ENCODE results near the gene CFL2. TPM values are rescaled to one million over a fixed set of nuclear protein-coding genes. Genes with fewer than 3 reads are reported as not detected.

The CFL2 gene
- total RNA-seq, 5 donors from 2014 or later (not counting 1 experiment from before 2014, with no cell fraction given): 10.7 to 27.3 (median 13.9) TPM

DNA sequence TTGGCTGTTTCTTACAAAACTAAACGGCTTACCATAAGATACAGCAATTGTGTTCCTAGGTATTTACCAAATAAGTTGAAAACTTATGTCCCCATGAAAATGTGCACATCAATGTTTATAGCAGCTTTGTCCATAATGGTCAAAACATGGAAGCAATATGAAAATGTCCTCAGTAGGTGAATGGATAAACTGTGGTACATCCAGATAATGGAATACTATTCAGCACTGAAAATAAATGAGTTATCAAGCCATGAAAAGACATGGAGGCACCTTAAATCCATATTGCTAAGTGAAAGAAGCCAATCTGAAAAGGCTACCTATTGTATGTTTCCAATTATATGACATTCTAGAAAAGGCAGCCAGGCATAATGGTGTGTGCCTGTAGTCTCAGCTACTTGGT, 40.7 kb downstream of the CFL2 start:
- Histone ChIP-seq H3K4me3 (ENCODE audit: control insufficient read depth in 1 of 2, extremely low read depth in 1 of 2, low read length in 1 of 2) (no peak overlapping the region), H3K4me1 (ENCODE audit: control insufficient read depth in 1 of 2, extremely low read depth in 1 of 2, insufficient read depth in 2 of 2, low read length in 2 of 2) (no peaks in the 10 kb centered on the region), H3K36me3 (ENCODE audit: control insufficient read depth in 2 of 2, extremely low read depth in 1 of 2, insufficient read depth in 1 of 2, low read length in 1 of 2) (no peaks in the 10 kb centered on the region), H3K27me3 (replicated peaks in 1 of 2; ENCODE audit: control insufficient read depth in 2 of 2, extremely low read depth in 1 of 2, insufficient read depth in 2 of 2, low read length in 1 of 2) (no peaks in the 10 kb centered on the region), H3K27ac (ENCODE audit: low read length) (no peak overlapping the region), H3K9me3 (no peaks in the 10 kb centered on the region)
- Mint-ChIP-seq H3K27me3 (no peaks in the 10 kb centered on the region), H3K27ac (no peak overlapping the region), H3K4me3 (no peak overlapping the region), H3K36me3 (no peaks in the 10 kb centered on the region), H3K4me1 (no peaks in the 10 kb centered on the region), H3K9me3 (no peaks in the 10 kb centered on the region)
- ATAC-seq (replicated peaks in 1 of 4): no peak
- WGBS (ENCODE audit: insufficient coverage): no CpG with 5 or more reads among the region's 1 CpG
- CTCF ChIA-PET: interaction anchor here (0.6 to 4.3 kb wide), 7 partner anchors 11 to 153 kb away, joined by 3 to 24 read pairs (median 5); no protein-coding TSS in a partner anchor
- POLR2A ChIA-PET: no interaction called here
- DNase-seq: no peak

DNA sequence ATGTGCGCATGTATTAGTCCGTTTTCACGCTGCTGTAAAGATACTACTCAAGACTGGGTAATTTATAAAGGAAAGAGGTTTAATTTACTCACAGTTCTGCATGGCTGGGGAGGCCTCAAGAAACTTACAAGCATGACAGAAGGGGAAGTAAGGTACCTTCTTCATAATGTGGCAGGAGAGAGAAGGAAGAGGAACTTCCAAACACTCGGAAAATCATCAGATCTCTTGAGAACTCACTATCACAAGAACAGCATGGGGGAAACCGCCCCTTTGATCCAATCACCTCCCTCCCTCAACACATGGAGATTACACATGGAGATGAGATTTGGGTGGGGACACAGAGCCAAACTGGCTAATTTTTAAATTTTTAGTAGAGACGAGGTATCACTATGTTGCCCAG, 42.7 kb downstream of the CFL2 start:
- Histone ChIP-seq H3K9me3 (no peaks in the 10 kb centered on the region), H3K4me1 (ENCODE audit: control insufficient read depth in 1 of 2, extremely low read depth in 1 of 2, insufficient read depth in 2 of 2, low read length in 2 of 2) (no peaks in the 10 kb centered on the region), H3K4me3 (ENCODE audit: control insufficient read depth in 1 of 2, extremely low read depth in 1 of 2, low read length in 1 of 2) (no peak overlapping the region), H3K27me3 (replicated peaks in 1 of 2; ENCODE audit: control insufficient read depth in 2 of 2, extremely low read depth in 1 of 2, insufficient read depth in 2 of 2, low read length in 1 of 2) (no peaks in the 10 kb centered on the region), H3K36me3 (ENCODE audit: control insufficient read depth in 2 of 2, extremely low read depth in 1 of 2, insufficient read depth in 1 of 2, low read length in 1 of 2) (no peaks in the 10 kb centered on the region), H3K27ac (ENCODE audit: low read length) (no peak overlapping the region)
- ChIA-PET POLR2A (interaction anchor here in 1 of 2 donors (0.6 kb wide), 1 partner anchor 48 kb away, joined by 5 read pairs; no protein-coding TSS in a partner anchor), CTCF (interaction anchor here (0.5 to 4.3 kb wide), 12 partner anchors 9 to 560 kb away, joined by 3 to 24 read pairs (median 4); partner anchors contain the start of gene FAM177A1 (in 1 of the 2))
- Mint-ChIP-seq H3K27ac (no peak overlapping the region), H3K9me3 (no peaks in the 10 kb centered on the region), H3K4me3 (no peak overlapping the region), H3K27me3 (no peaks in the 10 kb centered on the region), H3K36me3 (no peaks in the 10 kb centered on the region), H3K4me1 (no peaks in the 10 kb centered on the region)
- ATAC-seq (replicated peaks in 1 of 4) (no peak), DNase-seq (no peak)
- 75% methylated on average over 1 of the region's 6 CpGs for WGBS (ENCODE audit: insufficient coverage)

DNA sequence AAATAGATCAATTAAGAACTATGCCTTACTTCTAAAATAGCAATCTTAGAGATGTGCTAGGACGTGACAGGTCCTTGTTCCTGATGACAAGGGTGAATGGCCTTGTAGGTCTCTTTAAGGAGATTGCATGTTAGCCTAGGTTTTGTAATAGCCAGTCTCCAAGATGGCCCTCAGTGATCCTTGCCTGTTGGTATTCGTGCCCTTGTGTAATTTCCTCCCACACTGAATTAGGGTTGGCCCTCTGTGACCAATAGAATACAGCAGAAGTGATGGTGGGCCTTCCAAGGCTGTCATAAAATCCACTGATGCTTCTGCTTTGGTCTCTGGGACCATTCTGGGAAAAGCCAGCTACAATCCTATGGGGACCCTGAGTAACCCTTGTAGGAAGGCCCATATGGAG, 46.3 kb downstream of the CFL2 start:
- Histone ChIP-seq H3K27ac (ENCODE audit: low read length) (no peak overlapping the region), H3K36me3 (ENCODE audit: control insufficient read depth in 2 of 2, extremely low read depth in 1 of 2, insufficient read depth in 1 of 2, low read length in 1 of 2) (no peaks in the 10 kb centered on the region), H3K27me3 (replicated peaks in 1 of 2; ENCODE audit: control insufficient read depth in 2 of 2, extremely low read depth in 1 of 2, insufficient read depth in 2 of 2, low read length in 1 of 2) (no peaks in the 10 kb centered on the region), H3K9me3 (no peaks in the 10 kb centered on the region), H3K4me1 (ENCODE audit: control insufficient read depth in 1 of 2, extremely low read depth in 1 of 2, insufficient read depth in 2 of 2, low read length in 2 of 2) (peaks cover 6 to 8% of the 10 kb centered on the region in 2 experiments), H3K4me3 (ENCODE audit: control insufficient read depth in 1 of 2, extremely low read depth in 1 of 2, low read length in 1 of 2) (no peak overlapping the region)
- ChIA-PET CTCF (interaction anchor here in 1 of 2 donors (0.6 kb wide), 2 partner anchors 62 to 635 kb away, joined by 3 to 4 read pairs; no protein-coding TSS in a partner anchor), POLR2A (no interaction called here)
- Mint-ChIP-seq H3K36me3 (no peaks in the 10 kb centered on the region), H3K9me3 (peaks cover 0 to 3% (median 2%) of the 10 kb centered on the region in 3 donors), H3K27me3 (no peaks in the 10 kb centered on the region), H3K4me3 (no peak overlapping the region), H3K27ac (peak overlapping the region; percentile 15 to 22), H3K4me1 (peaks cover 12 to 14% (median 13%) of the 10 kb centered on the region in 3 donors)
- DNase-seq (no peak), ATAC-seq (replicated peaks in 1 of 4) (no peak)
- WGBS (ENCODE audit: insufficient coverage): 100% methylated on average over 1 of the region's 2 CpGs

DNA sequence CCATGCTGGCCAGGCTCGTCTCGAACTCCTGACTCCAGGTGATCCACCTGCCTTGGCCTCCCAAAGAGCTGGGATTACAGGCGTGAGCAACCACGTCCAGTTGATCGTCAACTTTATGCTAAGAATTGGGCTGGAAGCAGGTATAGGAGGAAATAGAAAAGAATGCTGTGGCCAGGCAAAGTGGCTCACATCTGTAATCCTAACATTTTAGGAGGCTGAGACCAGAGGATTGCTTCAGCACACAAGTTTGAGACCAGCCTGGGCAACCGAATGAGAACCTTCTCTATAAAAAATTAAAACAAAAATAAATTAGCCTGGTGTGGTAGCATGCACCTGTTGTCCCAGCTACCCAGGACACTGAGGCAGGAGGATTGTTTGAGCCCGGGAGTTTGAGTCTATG, 47.4 kb downstream of the CFL2 start:
- no peaks in the 10 kb centered on the region for H3K36me3 ChIP-seq (ENCODE audit: control insufficient read depth in 2 of 2, extremely low read depth in 1 of 2, insufficient read depth in 1 of 2, low read length in 1 of 2)
- ChIA-PET POLR2A (no interaction called here), CTCF (interaction anchor here in 1 of 2 donors (0.7 kb wide), 1 partner anchor 81 kb away, joined by 3 read pairs; no protein-coding TSS in a partner anchor)
- no peaks in the 10 kb centered on the region for H3K27me3 ChIP-seq (replicated peaks in 1 of 2; ENCODE audit: control insufficient read depth in 2 of 2, extremely low read depth in 1 of 2, insufficient read depth in 2 of 2, low read length in 1 of 2)
- H3K9me3 Mint-ChIP-seq: peaks cover 0 to 6% (median 3%) of the 10 kb centered on the region in 3 donors
- H3K4me1 ChIP-seq (ENCODE audit: control insufficient read depth in 1 of 2, extremely low read depth in 1 of 2, insufficient read depth in 2 of 2, low read length in 2 of 2): peaks cover 6 to 8% of the 10 kb centered on the region in 2 experiments
- DNase-seq (no peak), ATAC-seq (replicated peaks in 1 of 4) (no peak)
- no peak overlapping the region for H3K4me3 Mint-ChIP-seq
- H3K9me3 ChIP-seq: no peaks in the 10 kb centered on the region
- no peaks in the 10 kb centered on the region for H3K36me3 Mint-ChIP-seq
- H3K4me1 Mint-ChIP-seq: peaks cover 12 to 14% (median 13%) of the 10 kb centered on the region in 3 donors
- H3K4me3 ChIP-seq (ENCODE audit: control insufficient read depth in 1 of 2, extremely low read depth in 1 of 2, low read length in 1 of 2): no peak overlapping the region
- no peaks in the 10 kb centered on the region for H3K27me3 Mint-ChIP-seq
- no peak overlapping the region for H3K27ac Mint-ChIP-seq
- H3K27ac ChIP-seq (ENCODE audit: low read length): no peak overlapping the region
- 80% methylated on average over 6 of the region's 7 CpGs for WGBS (ENCODE audit: insufficient coverage)

DNA sequence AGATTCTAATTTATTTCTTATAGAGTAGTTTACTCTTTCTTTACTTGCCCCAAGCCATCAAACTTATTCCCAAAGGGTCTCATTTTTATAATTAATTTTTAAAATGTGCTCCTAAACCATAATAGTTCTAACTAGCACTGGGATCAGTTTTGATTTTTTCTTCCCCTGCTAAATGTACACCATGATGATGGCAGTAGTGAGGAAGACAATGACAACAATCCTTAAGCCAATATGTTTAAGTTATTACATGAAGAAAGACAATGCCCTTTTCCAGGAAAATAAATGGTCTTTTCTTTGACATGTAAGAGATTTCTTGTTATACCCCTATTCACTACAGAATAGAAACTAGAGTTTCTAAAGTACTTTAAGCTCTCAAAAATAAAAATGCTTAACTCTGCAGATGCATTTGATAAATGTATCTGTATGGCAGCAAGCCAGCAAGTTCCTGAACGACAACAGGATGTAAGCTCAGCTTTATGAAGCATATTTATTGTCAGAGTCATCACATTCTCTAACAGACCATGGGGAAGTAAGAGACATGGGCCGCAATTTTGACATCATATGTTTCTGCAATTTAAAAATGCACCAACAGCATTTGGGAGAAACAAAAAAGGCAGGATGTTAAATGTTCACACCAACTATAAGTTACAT, 48.5 kb downstream of the CFL2 start:
- no peaks in the 10 kb centered on the region for H3K36me3 Mint-ChIP-seq
- WGBS (ENCODE audit: insufficient coverage): no CpG with 5 or more reads among the region's 2 CpGs

DNA sequence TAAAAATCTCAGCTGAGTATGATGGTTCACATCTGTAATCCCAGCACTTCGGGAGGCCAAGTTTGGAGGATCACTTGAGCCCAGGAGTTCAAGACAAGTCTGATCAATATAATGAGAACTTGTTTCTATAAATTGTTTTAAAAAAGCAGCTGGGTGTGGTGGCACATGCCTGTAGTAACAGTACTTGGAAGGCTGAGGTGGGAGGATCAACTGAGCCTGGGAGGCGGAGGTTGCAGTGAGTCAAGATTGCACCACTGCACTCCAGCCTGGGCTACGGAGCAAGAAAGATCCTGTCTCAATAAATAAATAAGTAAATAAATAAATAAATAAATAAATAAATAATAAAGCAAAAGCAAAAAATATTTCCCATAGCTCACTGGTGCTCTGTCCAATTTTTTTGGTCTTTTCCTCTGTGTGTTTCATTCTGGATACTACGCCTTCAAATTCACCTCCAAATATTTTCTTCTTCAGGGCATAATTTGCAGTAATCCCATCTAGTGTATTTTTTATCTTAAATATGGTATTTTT, 51.8 kb downstream of the CFL2 start:
- H3K27me3 ChIP-seq (replicated peaks in 1 of 2; ENCODE audit: control insufficient read depth in 2 of 2, extremely low read depth in 1 of 2, insufficient read depth in 2 of 2, low read length in 1 of 2): no peaks in the 10 kb centered on the region
- H3K27me3 Mint-ChIP-seq: no peaks in the 10 kb centered on the region
- no peaks in the 10 kb centered on the region for H3K36me3 Mint-ChIP-seq
- H3K9me3 ChIP-seq: no peaks in the 10 kb centered on the region
- ChIA-PET CTCF (interaction anchor here in 1 of 2 donors (0.7 kb wide), 1 partner anchor 10 kb away, joined by 3 read pairs; no protein-coding TSS in a partner anchor), POLR2A (no interaction called here)
- ATAC-seq (replicated peaks in 1 of 4) (no peak), DNase-seq (no peak)
- no peak overlapping the region for H3K27ac ChIP-seq (ENCODE audit: low read length)
- H3K27ac Mint-ChIP-seq: no peak overlapping the region
- H3K9me3 Mint-ChIP-seq: peaks cover 0 to 6% (median 3%) of the 10 kb centered on the region in 3 donors
- peaks cover 6 to 8% of the 10 kb centered on the region in 2 experiments for H3K4me1 ChIP-seq (ENCODE audit: control insufficient read depth in 1 of 2, extremely low read depth in 1 of 2, insufficient read depth in 2 of 2, low read length in 2 of 2)
- H3K4me3 ChIP-seq (ENCODE audit: control insufficient read depth in 1 of 2, extremely low read depth in 1 of 2, low read length in 1 of 2): no peak overlapping the region
- peaks cover 12 to 14% (median 13%) of the 10 kb centered on the region in 3 donors for H3K4me1 Mint-ChIP-seq
- H3K36me3 ChIP-seq (ENCODE audit: control insufficient read depth in 2 of 2, extremely low read depth in 1 of 2, insufficient read depth in 1 of 2, low read length in 1 of 2): no peaks in the 10 kb centered on the region
- 100% methylated on average over 1 of the region's 4 CpGs for WGBS (ENCODE audit: insufficient coverage)
- no peak overlapping the region for H3K4me3 Mint-ChIP-seq

More for the DNA sequence above, 48.5 kb downstream of the CFL2 start:
- H3K4me3 ChIP-seq (ENCODE audit: control insufficient read depth in 1 of 2, extremely low read depth in 1 of 2, low read length in 1 of 2): no peak overlapping the region
- DNase-seq: peak in 30 of 35 experiments; percentile 4 to 59 (median 30)
- H3K9me3 Mint-ChIP-seq: peaks cover 0 to 6% (median 3%) of the 10 kb centered on the region in 3 donors
- peak overlapping the region; percentile 52 for H3K27ac ChIP-seq (ENCODE audit: low read length)
- no peaks in the 10 kb centered on the region for H3K27me3 Mint-ChIP-seq
- ATAC-seq (replicated peaks in 1 of 4): peak; percentile 75 to 94 (median 92)
- H3K4me1 ChIP-seq (ENCODE audit: control insufficient read depth in 1 of 2, extremely low read depth in 1 of 2, insufficient read depth in 2 of 2, low read length in 2 of 2): peaks cover 6 to 8% of the 10 kb centered on the region in 2 experiments
- H3K27ac Mint-ChIP-seq: peak overlapping the region; percentile 86 to 98
- CTCF ChIA-PET: interaction anchor here in 1 of 2 donors (0.7 kb wide), 1 partner anchor 64 kb away, joined by 3 read pairs; no protein-coding TSS in a partner anchor
- POLR2A ChIA-PET: interaction anchor here (0.5 to 0.7 kb wide), 4 partner anchors 37 to 495 kb away, joined by 3 to 4 read pairs (median 4); no protein-coding TSS in a partner anchor
- H3K4me1 Mint-ChIP-seq: peaks cover 12 to 14% (median 13%) of the 10 kb centered on the region in 3 donors
- peak overlapping the region; percentile 0 to 46 (median 16) for H3K4me3 Mint-ChIP-seq
- H3K9me3 ChIP-seq: no peaks in the 10 kb centered on the region
- H3K36me3 ChIP-seq (ENCODE audit: control insufficient read depth in 2 of 2, extremely low read depth in 1 of 2, insufficient read depth in 1 of 2, low read length in 1 of 2): no peaks in the 10 kb centered on the region
- no peaks in the 10 kb centered on the region for H3K27me3 ChIP-seq (replicated peaks in 1 of 2; ENCODE audit: control insufficient read depth in 2 of 2, extremely low read depth in 1 of 2, insufficient read depth in 2 of 2, low read length in 1 of 2)

Data from T-cell (primary cell).